ENCODE measurements around the gene CLEC16A.
"Not testable (repeated sequence)": the region's sequence is repeated elsewhere in the genome, so short reads cannot be mapped to it uniquely, and the experiment has no call there.

Gene CLEC16A

GRCh38 chr16:10940501-10941079, 3.8 kb upstream of the CLEC16A start:
- no peak for DNase-seq

DNA sequence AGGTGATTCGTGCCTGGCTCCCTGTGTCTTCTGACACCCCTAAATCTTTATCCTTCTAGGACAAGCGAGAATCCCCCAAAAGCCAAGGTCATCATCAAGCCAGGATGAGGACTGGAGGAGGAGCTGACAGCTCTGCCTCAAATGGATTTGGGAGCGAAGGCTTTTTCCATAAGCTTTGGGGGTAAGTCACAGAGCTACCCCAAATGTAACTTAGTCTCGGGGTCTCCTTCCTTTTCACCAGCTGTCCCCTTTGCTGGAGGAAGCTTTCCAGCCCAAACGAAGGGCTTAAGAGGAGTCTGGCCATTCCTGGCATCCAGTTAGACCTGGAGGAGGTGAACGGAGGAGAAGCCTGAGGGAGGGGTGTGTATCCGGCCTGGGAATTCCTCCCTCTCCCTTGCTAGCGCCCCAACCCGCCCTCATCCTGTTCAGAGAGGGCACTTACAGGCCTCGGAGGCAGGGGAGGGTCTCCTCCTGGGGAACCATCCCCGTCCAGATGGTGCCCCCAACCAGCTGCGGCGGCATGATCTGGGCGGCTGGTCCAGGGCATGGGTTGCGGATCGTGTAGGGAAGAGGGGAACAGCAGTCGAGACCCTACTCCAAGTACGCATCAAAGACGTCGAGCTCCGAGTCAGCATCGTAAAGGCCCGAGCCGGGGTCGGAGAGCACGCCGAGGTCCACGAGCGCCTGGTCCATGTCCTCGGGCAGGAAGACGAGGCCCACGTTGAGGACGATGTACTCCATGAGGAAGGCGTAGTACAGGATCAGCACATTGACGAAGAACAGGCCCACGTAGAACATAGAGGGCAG, 3.0 kb upstream of the CLEC16A start:
- DNase-seq = no peak

DNA sequence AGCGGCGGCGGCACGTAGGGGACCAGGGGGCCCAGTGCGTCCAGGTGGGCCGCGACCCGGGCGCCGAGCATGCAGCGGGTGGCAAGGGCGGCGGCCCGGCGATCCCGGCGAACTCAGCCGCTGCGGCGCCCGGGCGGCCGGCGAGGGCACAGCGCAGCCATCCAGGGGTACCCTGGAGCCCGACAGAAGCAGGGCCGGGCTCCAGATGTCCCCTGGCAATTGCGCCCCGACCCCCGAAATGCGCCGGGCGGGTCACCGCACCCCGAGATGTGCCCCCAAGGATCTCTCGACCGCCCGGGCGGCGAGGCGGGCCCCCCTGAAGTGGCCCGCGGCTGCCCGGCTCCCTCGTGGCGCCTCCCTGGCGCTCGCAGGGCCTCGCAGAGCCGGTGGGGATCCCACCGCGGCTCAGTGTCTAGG, 2.4 kb upstream of the CLEC16A start:
- DNase-seq = not testable (repeated sequence)

GRCh38 chr16:10942352-10943063, 1.9 kb upstream of the CLEC16A start, which contains the start of gene DEXI:
TSS of gene DEXI (minus strand) at chr16:10942468. CDS start at chr16:10942005, 463 bp downstream.
- peak; percentile 3 for DNase-seq

DNA sequence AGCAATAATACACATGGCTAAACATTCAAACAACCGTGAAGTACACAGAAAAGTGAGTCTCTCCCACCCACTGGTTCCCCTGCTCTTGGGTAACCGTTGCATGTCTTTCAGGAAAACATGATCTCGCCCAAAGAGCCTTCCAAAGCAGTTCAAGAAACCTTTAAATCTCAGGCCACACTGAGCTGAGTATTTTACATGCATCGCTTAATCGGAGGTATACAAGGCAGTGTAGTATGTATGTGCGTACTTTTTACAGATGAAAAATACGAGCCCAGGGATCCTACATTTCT, 1.4 kb upstream of the CLEC16A start:
- DNase-seq = no peak

DNA sequence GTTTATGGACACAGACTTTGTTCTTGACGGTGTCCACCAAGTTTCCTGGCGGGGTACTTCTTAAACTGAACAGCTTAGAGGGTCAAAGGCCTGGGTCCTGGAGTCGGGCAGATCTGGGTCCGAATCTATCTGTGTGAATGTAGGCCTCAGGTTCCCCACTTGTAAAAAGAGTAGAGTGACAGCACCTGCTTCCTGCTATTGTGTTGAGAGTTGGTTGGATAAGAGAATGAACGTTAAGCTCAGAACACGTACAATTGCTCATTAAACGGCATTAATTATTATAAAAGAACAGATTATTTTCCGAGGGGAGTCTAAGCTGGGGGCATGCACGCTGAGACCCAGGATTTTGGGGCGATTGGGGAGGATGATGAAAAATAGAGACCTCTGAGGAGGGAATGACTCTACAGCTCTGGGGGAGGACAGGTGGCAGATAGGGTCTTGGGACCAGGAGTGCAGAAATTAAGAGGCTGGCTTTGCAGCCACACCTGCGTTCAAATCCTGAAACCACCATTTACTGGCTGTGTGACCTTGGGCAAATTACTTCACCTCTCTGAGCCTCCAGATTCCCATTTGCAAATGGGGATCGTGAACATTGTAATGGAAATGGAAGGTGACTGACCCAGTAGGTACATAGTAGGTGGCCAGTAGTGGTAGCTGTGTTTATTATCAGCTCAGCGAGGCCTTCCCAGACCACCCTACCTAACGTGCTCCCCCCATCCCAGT, 862 bp downstream of the CLEC16A start:
- DNase-seq = no peak

DNA sequence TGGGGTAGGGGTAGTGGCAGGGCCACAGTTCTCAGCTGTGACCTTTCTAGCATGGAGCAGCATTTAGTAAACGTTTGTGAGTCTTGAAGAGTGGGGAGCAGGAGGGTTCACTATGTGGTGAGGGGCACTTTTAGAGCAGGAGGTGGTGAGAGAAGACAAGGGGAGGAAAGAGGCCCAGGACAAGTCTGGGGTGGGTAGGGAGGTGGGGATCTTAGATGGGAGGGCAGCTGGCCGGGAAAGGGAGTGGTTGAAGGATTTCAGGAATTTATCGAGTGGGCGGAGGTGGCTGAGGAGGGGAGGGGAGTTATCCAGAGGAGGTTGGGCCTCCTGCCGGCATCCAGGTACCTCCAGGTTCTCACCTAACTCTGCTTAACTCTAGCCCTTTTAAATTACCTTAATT, 1.9 kb downstream of the CLEC16A start:
- DNase-seq = no peak

GRCh38 chr16:10947211-10947787, 2.9 kb downstream of the CLEC16A start:
- no peak for DNase-seq

DNA sequence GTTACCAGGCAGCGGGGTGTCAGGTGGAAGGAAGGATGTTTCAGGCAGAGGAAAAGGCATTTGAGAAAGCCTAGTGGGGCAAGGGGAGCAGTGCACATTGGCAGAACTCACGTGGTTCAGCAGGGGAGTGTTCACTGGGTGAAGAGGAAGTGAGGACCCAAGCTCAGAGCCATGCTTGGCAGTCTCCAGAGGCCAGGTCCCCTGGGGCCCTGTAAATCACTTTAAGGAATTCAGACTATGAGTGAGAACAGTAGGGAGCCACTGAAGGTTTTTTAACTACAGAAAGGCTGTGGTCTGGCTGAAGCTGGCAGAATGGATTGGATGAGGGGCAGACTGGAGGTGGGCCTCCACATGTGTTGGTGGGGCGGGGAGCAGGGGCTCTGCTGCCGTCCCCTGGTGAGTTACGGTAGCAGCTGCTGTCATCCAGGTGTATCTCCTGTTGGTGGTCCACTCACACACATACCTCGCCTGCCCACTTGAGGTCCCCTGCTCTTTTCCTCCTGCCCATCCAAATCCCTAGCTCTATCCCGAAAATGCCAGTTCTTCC, 5.1 kb downstream of the CLEC16A start:
- DNase-seq = no peak

GRCh38 chr16:10950393-10950792, 6.0 kb downstream of the CLEC16A start:
- DNase-seq = no peak

DNA sequence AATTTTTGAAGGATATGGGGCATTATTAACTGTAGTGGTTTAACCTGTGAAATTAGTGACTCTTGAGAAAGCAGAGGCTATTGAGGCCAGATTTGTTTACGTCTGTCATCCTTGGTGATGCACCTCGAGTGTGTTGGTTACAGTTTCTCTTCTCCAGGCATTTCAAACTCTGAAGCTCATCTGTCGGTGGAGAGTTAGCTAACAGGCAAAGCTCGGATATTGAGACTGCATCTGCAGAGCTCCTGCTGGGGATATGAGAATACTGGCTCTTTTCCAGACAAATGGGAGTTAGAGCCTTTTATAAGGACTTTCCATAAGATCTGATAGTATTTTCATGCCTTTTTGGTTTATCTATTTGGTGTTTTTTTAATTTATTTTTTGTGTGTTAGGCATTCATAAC, 6.7 kb downstream of the CLEC16A start:
- no peak for DNase-seq

- no peak for DNase-seq
Observed at GRCh38 chr16:10954903-10955302, 10.5 kb downstream of the CLEC16A start.

- no peak for DNase-seq
Observed at GRCh38 chr16:10957771-10958482, 13.6 kb downstream of the CLEC16A start.

DNA sequence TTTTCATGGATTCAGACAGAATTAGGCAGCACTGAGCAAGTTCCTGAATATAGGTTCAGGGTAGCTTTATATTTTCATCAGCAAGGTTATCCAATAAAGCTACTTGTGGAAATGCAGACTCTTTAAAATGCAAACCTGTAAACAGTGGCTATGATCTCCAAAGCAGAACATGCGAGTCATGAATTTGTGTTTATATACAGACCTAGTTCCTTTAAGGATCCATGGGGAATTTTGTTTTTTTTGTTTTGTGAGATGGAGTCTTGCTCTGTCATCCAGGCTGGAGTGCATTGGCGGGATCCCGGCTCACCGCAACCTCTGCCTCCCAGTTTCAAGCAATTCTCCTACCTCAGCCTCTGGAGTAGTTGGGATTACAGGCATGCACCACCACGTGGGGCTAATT, 14.8 kb downstream of the CLEC16A start:
- DNase-seq = no peak

DNA sequence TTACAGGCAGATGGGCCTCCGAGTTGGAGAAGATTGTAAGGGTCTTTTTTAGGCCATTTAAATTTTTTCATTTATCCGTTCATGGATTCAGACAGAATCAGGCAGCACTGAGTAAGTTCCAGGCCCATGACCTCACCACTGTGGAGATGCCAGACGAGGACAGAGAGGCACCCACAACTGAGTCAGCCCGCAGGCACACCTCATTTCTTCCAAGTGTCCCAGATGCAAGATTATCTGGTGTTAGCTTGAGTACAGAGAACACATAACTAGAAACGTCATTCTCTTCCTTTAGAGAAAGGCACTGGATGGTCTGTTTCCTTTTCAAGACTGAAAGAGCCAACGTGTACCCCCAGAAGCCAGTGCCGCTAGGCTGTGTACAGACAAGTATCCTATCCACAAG, 16.9 kb downstream of the CLEC16A start:
- no peak for DNase-seq

DNA sequence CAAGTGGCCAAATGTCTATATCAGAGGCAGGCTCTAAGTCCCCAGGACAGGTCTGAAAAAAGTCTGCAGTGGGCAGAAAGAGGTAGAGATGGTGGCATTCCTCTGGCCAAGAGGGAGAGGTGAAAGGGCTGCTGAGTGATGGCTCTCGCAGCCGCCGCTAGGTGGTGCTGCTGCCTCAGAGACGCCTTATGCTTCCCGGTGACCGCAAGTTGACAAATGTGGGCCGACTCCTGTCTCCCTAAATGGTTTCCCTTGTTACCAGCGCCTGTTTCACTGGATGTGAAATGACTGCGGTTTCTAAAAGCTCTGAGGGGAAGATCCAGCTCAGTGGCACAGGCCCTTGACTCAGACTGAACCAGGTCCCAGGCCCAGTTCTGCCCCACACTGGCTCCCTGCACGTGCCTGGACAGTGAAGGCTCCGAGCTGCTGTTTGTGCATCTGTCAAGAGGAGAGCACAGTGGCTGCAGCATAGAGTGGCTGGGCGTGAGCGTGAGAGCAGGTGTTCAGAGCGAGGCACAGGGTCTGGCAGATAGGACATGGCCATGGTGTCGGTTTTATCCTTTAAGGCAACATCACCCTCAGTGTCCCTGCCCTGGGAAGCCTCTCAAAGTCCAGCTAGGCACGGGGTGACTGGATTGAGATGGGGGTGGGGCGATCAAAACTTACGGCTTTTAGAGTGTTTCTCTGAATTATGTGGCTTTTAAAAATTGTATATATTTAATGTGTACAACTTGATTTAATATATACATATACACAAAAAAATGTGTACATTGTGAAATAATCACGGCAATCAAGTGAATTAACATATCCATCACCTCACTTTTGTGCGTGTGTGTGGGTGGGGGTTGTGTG, 19.9 kb downstream of the CLEC16A start:
- no peak for DNase-seq

DNA sequence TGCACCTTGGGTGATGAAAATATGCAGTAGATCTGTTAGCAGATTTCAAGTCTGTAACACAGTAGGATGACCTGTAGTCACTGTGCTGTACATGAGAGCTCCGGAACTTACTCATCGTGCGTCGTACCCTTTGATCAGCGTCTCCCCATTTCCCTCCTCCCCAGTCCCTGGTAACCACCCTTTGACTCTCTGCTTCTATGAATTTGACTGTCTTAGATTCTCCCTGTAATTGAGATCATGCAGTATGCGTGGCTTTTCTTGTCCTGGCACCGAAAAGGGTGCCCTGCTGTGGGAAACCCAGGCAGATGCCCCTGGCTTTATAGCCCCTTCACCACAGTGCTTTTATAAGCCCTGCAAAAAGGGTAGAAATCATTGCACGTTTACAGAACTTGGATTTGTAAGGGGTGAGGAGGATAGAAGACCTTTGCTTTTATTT, 20.5 kb downstream of the CLEC16A start:
- no peak for DNase-seq

DNA sequence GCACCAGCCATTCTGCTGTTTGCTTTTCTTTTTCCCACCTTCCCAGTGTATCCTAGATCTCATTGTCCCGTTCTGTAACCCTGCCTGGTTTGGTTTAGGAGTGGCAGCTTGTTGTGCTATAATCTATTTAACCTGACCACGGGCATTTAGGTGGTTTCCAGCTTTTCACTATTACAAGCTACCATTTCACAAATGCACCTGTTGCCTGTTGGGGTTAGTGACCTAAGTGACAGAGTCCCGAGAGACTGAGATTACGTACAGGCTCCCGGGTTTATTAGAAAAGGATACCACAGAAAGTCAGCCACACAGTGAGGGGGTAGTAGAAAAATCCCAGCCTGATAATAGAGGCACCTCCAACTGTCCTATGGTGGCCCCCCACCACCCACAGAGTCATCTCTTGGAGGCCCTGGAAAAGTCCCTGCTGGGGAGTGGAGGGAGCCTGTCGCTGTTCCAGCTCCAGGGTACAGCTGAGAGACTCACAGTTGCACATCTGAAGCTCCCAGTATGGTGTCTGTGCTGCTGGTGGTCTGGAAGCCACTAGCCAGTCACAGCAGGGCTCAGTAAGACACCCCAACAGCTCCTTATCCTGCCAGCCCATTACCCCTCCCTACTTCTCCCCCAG, 21.2 kb downstream of the CLEC16A start:
- DNase-seq = no peak

DNA sequence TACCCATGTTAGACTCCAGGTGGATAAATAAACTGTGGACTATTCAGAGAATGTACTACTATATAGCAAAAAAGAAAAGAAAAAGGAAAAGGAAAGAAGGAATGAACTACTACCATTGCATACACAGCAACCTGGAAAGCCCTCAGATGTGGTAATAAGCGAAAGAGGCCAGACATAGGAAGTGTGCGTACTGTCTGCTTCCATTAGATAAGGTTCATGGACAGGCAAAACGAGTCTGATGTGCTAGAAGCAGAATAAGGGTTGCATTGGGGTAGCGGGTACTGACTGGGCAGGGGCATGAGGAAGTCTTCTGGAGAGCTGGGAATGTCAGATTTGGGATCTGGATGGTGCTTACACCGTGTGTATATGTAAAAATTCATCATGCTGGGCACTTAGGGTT, 21.8 kb downstream of the CLEC16A start:
- DNase-seq = no peak

- not testable (repeated sequence) for DNase-seq
Observed at GRCh38 chr16:10966559-10966958, 22.2 kb downstream of the CLEC16A start.

GRCh38 chr16:10967986-10968385, 23.6 kb downstream of the CLEC16A start:
- DNase-seq = no peak

Data from NCI-H1048 (cell line).